ENCODE measurements around the gene KANK2.

DNA sequence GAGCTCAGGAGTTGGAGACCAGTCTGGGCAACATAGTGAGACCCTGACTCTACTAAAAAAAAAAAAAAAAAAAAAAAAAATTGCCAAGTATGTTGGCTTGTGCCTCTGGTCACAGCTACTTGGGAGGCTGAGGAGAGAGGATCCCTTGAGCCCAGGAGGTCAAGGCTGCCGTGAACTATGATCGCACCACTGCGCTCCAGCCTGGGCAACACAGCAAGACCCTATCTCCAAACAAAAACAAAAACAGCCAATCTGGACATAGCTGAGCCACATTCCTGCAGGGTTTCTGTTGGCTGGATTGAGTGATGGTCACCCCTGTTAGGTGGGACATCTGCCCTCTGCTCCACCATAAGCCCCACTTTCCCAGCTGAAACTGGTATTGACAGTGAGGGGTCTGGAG lies 28.5 kb upstream of the KANK2 start:
- TF ChIP-seq FOXK2 (IDR thresholded peaks at IDR 0.05) (no peak), CEBPB (IDR thresholded peaks at IDR 0.05; ENCODE audit: borderline replicate concordance in 1 of 2, low read depth in 2 of 2, low read length in 2 of 2) (no peak), NR2C2 (IDR thresholded peaks at IDR 0.05; ENCODE audit: borderline replicate concordance, control insufficient read depth, insufficient read length, low read depth) (no peak), EP300 (IDR thresholded peaks at IDR 0.05; ENCODE audit: borderline replicate concordance in 1 of 2, control insufficient read depth in 1 of 2, low read depth in 2 of 2, low read length in 2 of 2) (no peak)
- TF ChIP-seq, protein P1, sequence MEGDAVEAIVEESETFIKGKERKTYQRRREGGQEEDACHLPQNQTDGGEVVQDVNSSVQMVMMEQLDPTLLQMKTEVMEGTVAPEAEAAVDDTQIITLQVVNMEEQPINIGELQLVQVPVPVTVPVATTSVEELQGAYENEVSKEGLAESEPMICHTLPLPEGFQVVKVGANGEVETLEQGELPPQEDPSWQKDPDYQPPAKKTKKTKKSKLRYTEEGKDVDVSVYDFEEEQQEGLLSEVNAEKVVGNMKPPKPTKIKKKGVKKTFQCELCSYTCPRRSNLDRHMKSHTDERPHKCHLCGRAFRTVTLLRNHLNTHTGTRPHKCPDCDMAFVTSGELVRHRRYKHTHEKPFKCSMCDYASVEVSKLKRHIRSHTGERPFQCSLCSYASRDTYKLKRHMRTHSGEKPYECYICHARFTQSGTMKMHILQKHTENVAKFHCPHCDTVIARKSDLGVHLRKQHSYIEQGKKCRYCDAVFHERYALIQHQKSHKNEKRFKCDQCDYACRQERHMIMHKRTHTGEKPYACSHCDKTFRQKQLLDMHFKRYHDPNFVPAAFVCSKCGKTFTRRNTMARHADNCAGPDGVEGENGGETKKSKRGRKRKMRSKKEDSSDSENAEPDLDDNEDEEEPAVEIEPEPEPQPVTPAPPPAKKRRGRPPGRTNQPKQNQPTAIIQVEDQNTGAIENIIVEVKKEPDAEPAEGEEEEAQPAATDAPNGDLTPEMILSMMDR (IDR thresholded peaks at IDR 0.05 in 2 of 3, conservative IDR thresholded peaks at IDR 0.05 in 1 of 3; ENCODE audit: control insufficient read depth in 2 of 3, extremely low read depth in 1 of 3, insufficient read depth in 1 of 3, low read depth in 3 of 3, low read length in 3 of 3) = no peak

All from GM12878 (cell line).